Nephron progenitor cell (in vitro differentiated cells): Measurements from ENCODE around the gene TRDN.
"Not testable (repeated sequence)": the region's sequence is repeated elsewhere in the genome, so short reads cannot be mapped to it uniquely, and the experiment has no call there.

Experiments used
- DNase-seq: peaks from one replicate; pipeline ENCODE4 v3.0.0; 2021
- H3K27ac Mint-ChIP-seq: 2 replicates; pipeline ENCODE4 v1.8.0; 2021; ENCODE audit warnings: mild to moderate bottlenecking, moderate library complexity, mixed read lengths
- H3K27me3 Mint-ChIP-seq: 2 replicates; pipeline ENCODE4 v1.8.0; 2021; ENCODE audit warnings: mild to moderate bottlenecking, low read depth, mixed read lengths; ENCODE audit not compliant: poor library complexity
- H3K36me3 Mint-ChIP-seq: 2 replicates; pipeline ENCODE4 v1.8.0; 2021; ENCODE audit warnings: low read depth, mixed read lengths
- H3K4me1 Mint-ChIP-seq: 2 replicates; pipeline ENCODE4 v1.8.0; 2021; ENCODE audit warnings: mixed read lengths
- H3K4me3 Mint-ChIP-seq: 2 replicates; pipeline ENCODE4 v1.8.0; 2021; ENCODE audit warnings: mild to moderate bottlenecking, moderate library complexity, mixed read lengths
- H3K9me3 Mint-ChIP-seq: 2 replicates; pipeline ENCODE4 v1.8.0; 2021; ENCODE audit warnings: mild to moderate bottlenecking, moderate library complexity, mixed read lengths
- CTCF ChIP-seq: fragments of 200-600 bp; sonication (generic); IDR thresholded peaks from 2 replicates; pipeline ENCODE4 v1.5.0; 2021; ENCODE audit warnings: antibody characterized with exemption

The TRDN gene

GRCh38 chr6:123288649-123289048, 348.1 kb downstream of the TRDN start:
- no peak overlapping the region for H3K4me3 Mint-ChIP-seq
- no peak for DNase-seq
- no peaks in the 10 kb centered on the region for H3K27me3 Mint-ChIP-seq
- H3K4me1 Mint-ChIP-seq, result no peaks in the 10 kb centered on the region
- H3K36me3 Mint-ChIP-seq, result no peaks in the 10 kb centered on the region
- TF ChIP-seq CTCF, result no peak
- peaks cover 12% of the 10 kb centered on the region for H3K9me3 Mint-ChIP-seq
- no peak overlapping the region for H3K27ac Mint-ChIP-seq

GRCh38 chr6:123276546-123276980, 360.2 kb downstream of the TRDN start:
- no peaks in the 10 kb centered on the region for H3K36me3 Mint-ChIP-seq
- no peaks in the 10 kb centered on the region for H3K27me3 Mint-ChIP-seq
- H3K9me3 Mint-ChIP-seq, result no peaks in the 10 kb centered on the region
- peak overlapping the region; percentile 53 for H3K27ac Mint-ChIP-seq
- DNase-seq, result peak; percentile 3
- no peak for TF ChIP-seq CTCF
- no peaks in the 10 kb centered on the region for H3K4me1 Mint-ChIP-seq
- H3K4me3 Mint-ChIP-seq, result no peak overlapping the region

GRCh38 chr6:123263981-123264380, 372.8 kb downstream of the TRDN start:
- Mint-ChIP-seq H3K9me3 (no peaks in the 10 kb centered on the region), H3K4me1 (no peaks in the 10 kb centered on the region), H3K27me3 (peaks cover 3% of the 10 kb centered on the region), H3K27ac (no peak overlapping the region), H3K36me3 (no peaks in the 10 kb centered on the region), H3K4me3 (no peak overlapping the region)
- no peak for DNase-seq
- TF ChIP-seq CTCF, result no peak

GRCh38 chr6:123240626-123241025, 396.1 kb downstream of the TRDN start:
- no peaks in the 10 kb centered on the region for H3K27me3 Mint-ChIP-seq
- H3K36me3 Mint-ChIP-seq, result no peaks in the 10 kb centered on the region
- DNase-seq, result no peak
- no peak overlapping the region for H3K4me3 Mint-ChIP-seq
- no peak overlapping the region for H3K27ac Mint-ChIP-seq
- peaks cover 3% of the 10 kb centered on the region for H3K9me3 Mint-ChIP-seq
- no peak for TF ChIP-seq CTCF
- H3K4me1 Mint-ChIP-seq, result no peaks in the 10 kb centered on the region

- no peaks in the 10 kb centered on the region for H3K4me1 Mint-ChIP-seq
- no peak for DNase-seq
- no peak for TF ChIP-seq CTCF
- H3K36me3 Mint-ChIP-seq, result no peaks in the 10 kb centered on the region
- H3K9me3 Mint-ChIP-seq, result no peaks in the 10 kb centered on the region
- no peak overlapping the region for H3K27ac Mint-ChIP-seq
- no peak overlapping the region for H3K4me3 Mint-ChIP-seq
- peaks cover 4% of the 10 kb centered on the region for H3K27me3 Mint-ChIP-seq
Observed at GRCh38 chr6:123233336-123233735, 403.4 kb downstream of the TRDN start.

- not testable (repeated sequence) for H3K36me3 Mint-ChIP-seq, H3K9me3 Mint-ChIP-seq, H3K4me1 Mint-ChIP-seq, H3K27me3 Mint-ChIP-seq, H3K27ac Mint-ChIP-seq, H3K4me3 Mint-ChIP-seq, DNase-seq
Observed at GRCh38 chr6:123227789-123228188, 409.0 kb downstream of the TRDN start.
